Right lobe of liver (tissue), 6 donors: ENCODE measurements around the gene SIK2. TPM values are rescaled to one million over a fixed set of nuclear protein-coding genes. Genes with fewer than 3 reads are reported as not detected.

Experiments used
- ATAC-seq, 4 donors: fragments of 200-7000 bp; cut with Tn5 transposase; one replicate each; pipeline ENCODE4 v1.9.1; 2020; ENCODE audit warnings: mild to moderate bottlenecking in 4 of 4, moderate library complexity in 4 of 4
- DNase-seq, 3 donors: peaks; one replicate each; pipeline ENCODE4 v3.0.0-alpha.2; 2020
- H3K27ac ChIP-seq, 3 donors: fragments of 200-600 bp; one replicate each; pipeline ENCODE4 v1.8.0; 2022
- H3K27me3 ChIP-seq, 2 donors: fragments of 200-600 bp; one replicate each; pipeline ENCODE4 v1.8.0; 2022
- H3K36me3 ChIP-seq, 4 donors: fragments of 200-600 bp; sonication (generic) in 1 of 4; one replicate each; pipeline versions ENCODE4 v1.5.1 to v1.8.0; 2017 to 2022; ENCODE audit warnings: control low read depth in 1 of 4
- H3K4me1 ChIP-seq, 4 donors: fragments of 200-600 bp; sonication (generic) in 1 of 4; one replicate each; pipeline versions ENCODE4 v1.5.1 to v1.8.0; 2017 to 2022; ENCODE audit warnings: control low read depth in 1 of 4
- H3K4me3 ChIP-seq, 3 donors: fragments of 200-600 bp; one replicate each; pipeline ENCODE4 v1.8.0; 2022
- H3K9me3 ChIP-seq, 4 donors: fragments of 200-600 bp; sonication (generic) in 1 of 4; one replicate each; pipeline versions ENCODE4 v1.5.1 to v1.8.0; 2017 to 2022; ENCODE audit warnings: control low read depth in 1 of 4
- CTCF ChIP-seq, 4 donors: fragments of 200-600 bp in 3 of 4; fragments of 450-650 bp in 1 of 4; IDR thresholded peaks; one replicate each; pipeline versions ENCODE4 v1.5.1 to v1.8.0; 2016 to 2022; ENCODE audit warnings: antibody characterized with exemption in 4 of 4, mild to moderate bottlenecking in 2 of 4
- POLR2A ChIP-seq: fragments of 450-650 bp; IDR thresholded peaks from one replicate; pipeline ENCODE4 v1.6.1; 2017; ENCODE audit warnings: antibody characterized with exemption, mild to moderate bottlenecking
- WGBS: methylation state at CpG from one replicate; pipeline ENCODE4 v1.1.6; 2018; ENCODE audit warnings: low coverage, low lambda C conversion rate; ENCODE audit not compliant: insufficient coverage; ENCODE audit errors: missing lambda C conversion rate; 5-methylcytosine and 5-hydroxymethylcytosine counted together
- intact Hi-C, 2 donors: fragments of 100-400 bp; cut with DNase I; formaldehyde crosslinking; loops; one replicate each; pipeline versions ENCODE4 v1.11.2 to v1.14.1; 2022
- total RNA-seq, 6 experiments: library from RNA; depleted of rRNA in 2 of 6; stranded (reverse); fragments of >200 nt in 2 of 6; fragmentation: NEBNext Ultra II Directional in 3 of 6; extraction: Animal tissue kit (Norgen Biotek cat#: 25700) in 3 of 6; gene quantifications; one replicate each; pipeline versions ENCODE4 v1.1.0 to v1.2.4, GENCODE V29; 2016 to 2023
- donor health status: DM: no; HTN: yes; CAD: no.
- donor health status: DM: no; HTN: no; CAD: no.
- donor health status: DM: no; HTN: no; CAD: no.
- donor health status: DM: no; HTN: yes; CAD: no.
- donor health status: DM: no; HTN: yes; CAD: no.

Gene SIK2
- total RNA-seq, 6 experiments from 2014 or later: 15.4 to 39.5 (median 26.4) TPM

- H3K27ac ChIP-seq: no peak overlapping the region
- no peak overlapping the region for H3K4me3 ChIP-seq
- H3K4me1 ChIP-seq: no peaks in the 10 kb centered on the region
- no peaks in the 10 kb centered on the region for H3K36me3 ChIP-seq
- DNase-seq (no peak), ATAC-seq (no peak)
- intact Hi-C loops: loop anchor here in 1 of 2 donors (10.0 kb wide), 1 partner anchor 256 kb away; no protein-coding TSS in a partner anchor
- TF ChIP-seq CTCF (IDR thresholded peaks at IDR 0.05): no peak
- no peak for TF ChIP-seq POLR2A
- H3K27me3 ChIP-seq: no peaks in the 10 kb centered on the region
- WGBS: 94% methylated on average over 2 of the region's 2 CpGs
- H3K9me3 ChIP-seq: no peaks in the 10 kb centered on the region
These were observed 13.1 kb upstream of the SIK2 start for GRCh38 chr11:111589114-111589513.

GRCh38 chr11:111589886-111590499 is 12.3 kb upstream of the SIK2 start:
- DNase-seq: no peak
- Histone ChIP-seq H3K4me3 (no peak overlapping the region), H3K9me3 (no peaks in the 10 kb centered on the region), H3K27me3 (no peaks in the 10 kb centered on the region), H3K4me1 (no peaks in the 10 kb centered on the region), H3K36me3 (no peaks in the 10 kb centered on the region), H3K27ac (no peak overlapping the region)
- intact Hi-C loops: loop anchor here in 1 of 2 donors (10.0 kb wide), 1 partner anchor 255 kb away; no protein-coding TSS in a partner anchor
- 58% methylated on average over 5 of the region's 5 CpGs for WGBS
- TF ChIP-seq CTCF (IDR thresholded peaks at IDR 0.05): no peak
- TF ChIP-seq POLR2A: no peak
- ATAC-seq: no peak

- Histone ChIP-seq H3K36me3 (no peaks in the 10 kb centered on the region), H3K4me3 (no peak overlapping the region), H3K4me1 (no peaks in the 10 kb centered on the region), H3K9me3 (no peaks in the 10 kb centered on the region), H3K27me3 (no peaks in the 10 kb centered on the region), H3K27ac (no peak overlapping the region)
- ATAC-seq (no peak), DNase-seq (no peak)
- WGBS: 74% methylated on average over 3 of the region's 4 CpGs
- TF ChIP-seq POLR2A: no peak
- TF ChIP-seq CTCF (IDR thresholded peaks at IDR 0.05): no peak
- intact Hi-C loops: no loop called here
These were observed 10.9 kb upstream of the SIK2 start for GRCh38 chr11:111591187-111591960.

GRCh38 chr11:111592491-111592890 is 9.8 kb upstream of the SIK2 start:
- Histone ChIP-seq H3K27me3 (no peaks in the 10 kb centered on the region), H3K27ac (no peak overlapping the region), H3K4me1 (peaks cover 0 to 3% (median 0%) of the 10 kb centered on the region in 4 donors), H3K9me3 (no peaks in the 10 kb centered on the region), H3K36me3 (no peaks in the 10 kb centered on the region), H3K4me3 (no peak overlapping the region)
- intact Hi-C loops: no loop called here
- TF ChIP-seq POLR2A: no peak
- TF ChIP-seq CTCF (IDR thresholded peaks at IDR 0.05): no peak
- ATAC-seq: no peak
- DNase-seq: no peak
